CD4-positive, alpha-beta T cell (primary cell): Measurements from ENCODE around the gene SAP30BP. TPM values are rescaled to one million over a fixed set of nuclear protein-coding genes. Genes with fewer than 3 reads are reported as not detected.

Source experiments
- ATAC-seq: fragments of 200-7000 bp; cut with Tn5 transposase; one replicate; pipeline ENCODE4 v1.10.0; 2022; ENCODE audit warnings: mild to moderate bottlenecking; ENCODE audit not compliant: poor library complexity
- CTCF ChIA-PET: fragments of 350-600 bp; sonication (Branson Sonifier 250); formaldehyde crosslinking; loops from one replicate; lab custom pipeline; 2021; ENCODE audit warnings: antibody characterized with exemption, inconsistent platforms; lab: Charles Lee
- POLR2A ChIA-PET: fragments of 350-600 bp; sonication (Branson Sonifier 250); formaldehyde crosslinking; loops from one replicate; lab custom pipeline; 2021; ENCODE audit warnings: antibody characterized with exemption, inconsistent platforms; lab: Charles Lee
- DNase-seq, 14 experiments: peaks; one replicate each; pipeline ENCODE4 v3.0.0-alpha.2; 2013 to 2020; ENCODE audit warnings: mixed read lengths in 2 of 14
- H3K27ac ChIP-seq, 2 donors: one replicate each; pipeline versions ENCODE4 v1.5.1 to v1.7.0; 2013; ENCODE audit warnings: low read length in 2 of 2, low read depth in 1 of 2, mild to moderate bottlenecking in 1 of 2
- H3K27me3 ChIP-seq, 2 experiments: 1 replicate in 1 of 2; 2 replicates in 1 of 2; pipeline versions ENCODE4 v1.6.1 to v1.7.0; 2013; ENCODE audit warnings: low read length in 2 of 2, control low read depth in 1 of 2, mild to moderate bottlenecking in 1 of 2, moderate library complexity in 1 of 2; ENCODE audit not compliant: insufficient read depth in 2 of 2, control insufficient read depth in 1 of 2
- H3K36me3 ChIP-seq: one replicate; pipeline ENCODE4 v1.6.1; 2013; ENCODE audit warnings: low read length, control low read depth; ENCODE audit not compliant: insufficient read depth
- H3K4me1 ChIP-seq: one replicate; pipeline ENCODE4 v1.6.1; 2013; ENCODE audit warnings: low read length, control low read depth; ENCODE audit not compliant: insufficient read depth
- H3K4me3 ChIP-seq: one replicate; pipeline ENCODE4 v1.5.1; 2013; ENCODE audit warnings: mild to moderate bottlenecking, low read length, moderate library complexity
- H3K9me3 ChIP-seq, 2 experiments: 1 replicate in 1 of 2; 2 replicates in 1 of 2; pipeline versions ENCODE4 v1.6.1 to v1.7.0; 2013; ENCODE audit warnings: low read length in 2 of 2, mild to moderate bottlenecking in 2 of 2, control low read depth in 1 of 2, moderate library complexity in 1 of 2; ENCODE audit not compliant: control insufficient read depth in 1 of 2, insufficient read depth in 1 of 2
- H3K27ac Mint-ChIP-seq: one replicate; pipeline ENCODE4 v1.8.0; 2020; ENCODE audit warnings: mixed read lengths
- H3K27me3 Mint-ChIP-seq: one replicate; pipeline ENCODE4 v1.8.0; 2021; ENCODE audit warnings: mixed read lengths
- H3K36me3 Mint-ChIP-seq: one replicate; pipeline ENCODE4 v1.8.0; 2021; ENCODE audit warnings: low read depth, mixed read lengths
- H3K4me1 Mint-ChIP-seq: one replicate; pipeline ENCODE4 v1.8.0; 2021; ENCODE audit warnings: low read depth, mixed read lengths
- H3K4me3 Mint-ChIP-seq: one replicate; pipeline ENCODE4 v1.8.0; 2020; ENCODE audit warnings: mild to moderate bottlenecking, mixed read lengths
- H3K9me3 Mint-ChIP-seq: one replicate; pipeline ENCODE4 v1.8.0; 2020; ENCODE audit warnings: mixed read lengths
- CTCF ChIP-seq: fragments of 200-600 bp; IDR thresholded peaks from one replicate; pipeline ENCODE4 v1.8.0; 2022; ENCODE audit warnings: antibody characterized with exemption, mild to moderate bottlenecking
- intact Hi-C, 2 experiments: fragments of 100-400 bp; cut with DNase I in 1 of 2; cut with micrococcal nuclease in 1 of 2; formaldehyde crosslinking; loops; one replicate each; pipeline versions ENCODE4 v1.15.1 to v1.9.0; 2023 to 2025; cut with DNase I, micrococcal nuclease
- total RNA-seq, 174 experiments: library from RNA in 2 of 174; stranded (reverse) in 2 of 174; gene quantifications; one replicate each; pipeline ENCODE4 v1.2.3 and lab custom pipeline; 2021 to 2026

Gene SAP30BP
- total RNA-seq, 2 experiments from 2014 or later, result 209 to 227 TPM

- Histone ChIP-seq H3K4me3 (no peak overlapping the region), H3K9me3 (no peaks in the 10 kb centered on the region), H3K4me1 (no peaks in the 10 kb centered on the region), H3K27ac (no peak overlapping the region), H3K36me3 (no peaks in the 10 kb centered on the region), H3K27me3 (no peaks in the 10 kb centered on the region)
- Mint-ChIP-seq H3K4me1 (no peaks in the 10 kb centered on the region), H3K36me3 (peaks cover 4% of the 10 kb centered on the region), H3K4me3 (no peak overlapping the region), H3K27ac (no peak overlapping the region), H3K9me3 (no peaks in the 10 kb centered on the region), H3K27me3 (no peaks in the 10 kb centered on the region)
- intact Hi-C loops, result no loop called here
- ATAC-seq (no peak), DNase-seq (no peak)
- CTCF ChIA-PET, result interaction anchor here (2.1 kb wide), 1 partner anchor 12 kb away, joined by 8 read pairs; the partner anchor contains the start of gene SMIM5
- POLR2A ChIA-PET, result no interaction called here
- no peak for TF ChIP-seq CTCF
Measured at GRCh38 chr17:75621489-75621888, 45.6 kb upstream of the SAP30BP start.

DNA sequence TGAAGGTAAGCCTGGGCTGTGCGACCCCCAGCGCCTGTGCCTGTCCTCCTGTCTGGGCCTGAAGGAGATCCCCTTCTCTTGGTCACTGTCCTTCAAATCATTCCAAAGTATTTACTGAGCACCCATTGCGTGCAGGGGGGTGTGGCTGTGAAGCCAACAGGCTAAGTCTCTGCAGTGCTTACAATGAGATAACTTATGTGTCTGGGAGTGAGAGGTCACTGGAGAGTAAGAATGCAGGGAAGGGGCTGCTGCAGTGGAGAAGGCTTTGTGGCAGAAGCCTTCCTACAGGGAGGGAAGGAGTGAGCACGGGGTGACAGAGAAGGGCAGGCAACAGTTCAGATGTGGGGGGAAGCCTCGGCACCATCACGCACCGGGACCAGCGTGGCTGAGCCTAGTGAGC is 45.1 kb upstream of the SAP30BP start:
- Mint-ChIP-seq H3K36me3 (peaks cover 4% of the 10 kb centered on the region), H3K9me3 (no peaks in the 10 kb centered on the region), H3K27ac (no peak overlapping the region), H3K4me3 (no peak overlapping the region), H3K4me1 (no peaks in the 10 kb centered on the region), H3K27me3 (no peaks in the 10 kb centered on the region)
- ChIA-PET POLR2A (no interaction called here), CTCF (no interaction called here)
- no peak for TF ChIP-seq CTCF
- no peaks in the 10 kb centered on the region for H3K4me1 ChIP-seq
- ATAC-seq, result no peak
- H3K27ac ChIP-seq, result no peak overlapping the region
- no peaks in the 10 kb centered on the region for H3K9me3 ChIP-seq
- DNase-seq, result no peak
- no peak overlapping the region for H3K4me3 ChIP-seq
- intact Hi-C loops, result no loop called here
- no peaks in the 10 kb centered on the region for H3K27me3 ChIP-seq
- peaks cover 3% of the 10 kb centered on the region for H3K36me3 ChIP-seq

DNA sequence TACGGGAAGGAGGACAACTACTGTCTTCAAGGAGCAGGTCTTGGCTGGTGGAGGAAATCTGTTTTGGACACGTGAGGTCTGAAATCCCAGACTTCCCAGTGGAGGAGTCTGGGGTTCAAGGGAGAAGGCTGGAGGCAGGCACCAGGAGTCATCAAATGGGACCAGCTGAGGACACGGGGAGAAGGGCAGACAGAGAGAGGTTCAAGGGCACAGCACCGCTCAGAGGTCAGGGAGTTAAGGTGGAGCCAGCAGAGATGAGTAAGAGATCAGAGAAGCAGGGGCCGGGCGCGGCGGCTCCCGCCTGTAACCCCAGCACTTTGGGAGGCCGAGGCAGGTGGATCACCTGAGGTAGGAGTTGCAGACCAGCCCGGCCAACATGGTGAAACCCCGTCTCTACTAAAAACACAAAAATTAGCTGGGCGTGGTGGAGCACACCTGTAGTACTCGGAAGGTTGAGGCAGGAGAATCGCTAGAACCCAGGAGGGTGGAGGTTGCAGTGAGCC is 44.3 kb upstream of the SAP30BP start:
- ChIA-PET CTCF (interaction anchor here (2.2 kb wide), 1 partner anchor 10 kb away, joined by 6 read pairs; the partner anchor contains the start of gene SMIM5), POLR2A (no interaction called here)
- no peak overlapping the region for H3K4me3 Mint-ChIP-seq
- H3K36me3 Mint-ChIP-seq, result peaks cover 4% of the 10 kb centered on the region
- Histone ChIP-seq H3K36me3 (peaks cover 3% of the 10 kb centered on the region), H3K9me3 (no peaks in the 10 kb centered on the region), H3K27ac (no peak overlapping the region), H3K27me3 (no peaks in the 10 kb centered on the region), H3K4me3 (no peak overlapping the region), H3K4me1 (no peaks in the 10 kb centered on the region)
- intact Hi-C loops, result no loop called here
- H3K9me3 Mint-ChIP-seq, result no peaks in the 10 kb centered on the region
- ATAC-seq (no peak), DNase-seq (no peak)
- no peak overlapping the region for H3K27ac Mint-ChIP-seq
- no peak for TF ChIP-seq CTCF
- no peaks in the 10 kb centered on the region for H3K4me1 Mint-ChIP-seq
- H3K27me3 Mint-ChIP-seq, result no peaks in the 10 kb centered on the region
